GM18507 (cell line): ENCODE measurements around the gene CACNA1D.

Experiments
- DNase-seq: peaks from one replicate; pipeline ENCODE4 v3.0.0; 2011; ENCODE audit warnings: low read depth; ENCODE audit not compliant: insufficient read length; ENCODE audit errors: extremely low spot score
- FAIRE-seq: peaks from 2 replicates; lab custom pipeline; 2011; peaks lifted over from hg19 to GRCh38; lab: Jason Lieb, UNC

CACNA1D gene

DNA sequence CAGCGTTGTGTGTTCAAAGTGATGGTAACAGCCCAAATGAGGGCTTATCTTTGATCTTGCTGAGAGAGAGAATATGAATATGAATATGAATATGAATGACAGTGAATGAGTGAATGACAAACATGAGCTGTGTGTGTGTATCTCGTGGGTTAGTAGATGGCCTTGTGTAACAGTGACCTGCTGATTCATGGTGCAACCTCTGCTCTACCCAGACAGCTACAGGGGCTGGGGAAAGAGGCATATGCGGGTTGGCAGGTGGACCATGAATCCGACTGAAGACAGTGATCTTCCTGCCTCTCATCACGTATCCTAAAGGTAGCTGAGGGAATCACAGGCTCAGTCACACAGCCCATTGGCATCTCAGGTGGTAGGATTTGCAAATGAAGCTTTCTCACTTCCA lies 293.6 kb downstream of the CACNA1D start:
- DNase-seq (no peak), FAIRE-seq (no peak)

DNA sequence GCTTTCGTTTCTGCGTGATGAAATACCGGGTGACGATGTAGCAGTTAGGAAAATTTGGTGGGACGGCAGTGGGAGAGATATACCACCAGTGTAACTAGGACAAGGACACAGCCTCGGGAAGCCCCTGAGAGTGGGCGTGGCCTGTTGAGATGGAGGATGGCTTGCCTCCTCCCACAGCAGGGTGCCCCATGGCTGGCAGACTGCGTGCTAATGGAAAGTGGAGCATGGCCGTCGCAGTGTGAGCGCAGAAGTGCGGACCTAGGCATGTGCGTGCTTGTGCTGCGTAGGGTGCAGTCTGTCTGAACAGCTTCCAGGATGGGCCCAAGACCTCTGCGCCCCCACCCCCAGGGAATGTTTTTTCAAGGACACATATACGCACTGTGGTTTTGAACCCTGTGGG lies 295.0 kb downstream of the CACNA1D start:
- no peak for FAIRE-seq
- no peak for DNase-seq

DNA sequence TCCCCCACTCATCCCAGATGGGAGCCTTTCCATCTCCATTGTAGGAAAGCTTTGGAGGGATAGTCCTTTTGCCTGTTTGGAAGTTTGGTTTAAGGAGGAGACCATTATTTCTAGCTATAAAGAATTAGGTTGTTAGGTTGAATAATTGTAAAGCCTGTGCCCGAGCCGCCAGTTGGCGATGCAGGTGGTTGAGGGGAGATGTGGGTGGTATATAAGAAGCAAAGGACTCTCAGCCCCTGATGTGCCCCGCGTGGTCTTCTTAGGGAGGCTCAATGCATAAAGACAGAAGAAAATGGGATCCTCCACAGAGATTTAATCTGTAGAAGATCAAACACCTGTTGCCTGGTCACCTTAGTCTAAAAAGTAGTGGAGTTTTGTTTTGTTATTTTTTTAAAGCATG lies 296.1 kb downstream of the CACNA1D start:
- no peak for FAIRE-seq

DNA sequence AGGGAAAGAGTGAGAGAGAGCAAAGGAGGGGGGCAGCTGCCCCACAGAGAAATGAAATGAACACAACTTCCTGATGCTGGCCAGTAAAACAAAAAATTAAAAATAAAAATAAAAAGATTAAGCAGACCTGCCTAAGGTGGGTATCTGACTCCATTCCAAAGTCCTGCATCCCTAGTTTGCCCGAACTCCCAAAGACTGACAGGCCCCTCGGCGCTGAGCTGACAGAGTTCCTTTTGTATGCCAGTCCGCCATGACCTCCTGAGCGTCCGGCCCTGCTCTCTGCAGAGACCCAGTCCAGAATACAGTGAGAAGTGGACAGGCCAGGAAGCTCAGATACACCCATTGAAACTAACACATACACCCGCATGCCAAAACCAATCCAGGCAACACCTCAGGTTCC lies 296.9 kb downstream of the CACNA1D start:
- FAIRE-seq (no peak), DNase-seq (no peak)

More for the DNA sequence above, 296.1 kb downstream of the CACNA1D start:
- DNase-seq: no peak

DNA sequence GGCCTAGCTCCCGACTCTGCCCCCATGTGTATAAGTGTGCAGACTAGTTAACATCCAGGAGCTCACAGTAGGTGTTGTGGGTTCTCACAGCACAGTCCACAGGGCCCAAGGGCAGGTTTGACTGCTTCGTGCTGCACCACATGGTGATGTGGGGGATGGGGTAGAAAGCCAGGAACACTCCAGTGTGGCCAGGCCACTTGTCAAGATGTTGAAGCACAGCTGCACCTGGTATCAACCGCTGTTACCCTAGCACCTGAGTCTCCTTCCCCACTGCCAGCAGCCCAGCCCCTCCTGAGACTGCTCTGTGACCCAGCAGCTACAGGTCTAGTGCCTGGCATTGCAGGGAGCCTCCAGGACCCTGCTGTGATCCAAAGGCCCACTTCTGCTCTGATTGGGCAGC lies 298.5 kb downstream of the CACNA1D start:
- DNase-seq (no peak), FAIRE-seq (no peak)

DNA sequence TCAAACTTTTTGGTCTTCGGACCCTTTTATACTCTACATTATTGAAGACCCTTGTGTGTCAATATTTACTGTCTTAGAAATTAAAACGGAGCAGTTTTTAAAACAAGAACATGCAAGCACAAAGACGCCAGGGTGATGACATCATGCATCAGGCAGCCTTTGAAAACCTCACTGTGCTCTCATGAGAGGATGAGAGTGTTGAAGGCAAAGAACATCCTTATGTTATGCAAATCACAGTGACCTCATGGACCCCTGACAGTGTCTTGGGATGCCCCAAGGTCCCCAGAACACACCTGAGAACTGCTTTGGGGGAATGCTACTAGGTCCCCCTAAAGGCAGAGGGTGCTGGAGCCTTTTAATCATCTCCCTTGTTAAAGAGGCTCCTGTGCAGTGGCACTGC lies 300.2 kb downstream of the CACNA1D start:
- FAIRE-seq (no peak), DNase-seq (no peak)

DNA sequence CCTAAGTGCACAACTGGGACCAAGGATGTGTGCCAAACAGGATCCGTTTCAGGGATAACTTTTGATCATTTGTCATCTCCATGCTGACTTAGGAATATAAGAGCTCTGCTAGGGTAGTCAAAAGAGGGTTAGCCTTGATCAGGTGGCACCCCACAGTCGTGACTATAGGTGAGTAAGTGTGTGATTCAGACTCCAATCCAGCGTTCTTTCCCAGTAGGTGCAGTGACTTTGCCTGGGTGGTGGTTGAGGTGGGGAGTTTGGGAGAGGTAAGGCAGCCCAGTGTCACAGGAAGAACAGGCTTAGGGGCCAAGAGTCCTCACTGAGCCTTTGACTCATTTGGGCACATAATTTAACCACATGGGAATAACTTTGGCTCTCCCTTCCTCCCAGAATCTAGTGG lies 300.8 kb downstream of the CACNA1D start:
- DNase-seq (no peak), FAIRE-seq (no peak)

DNA sequence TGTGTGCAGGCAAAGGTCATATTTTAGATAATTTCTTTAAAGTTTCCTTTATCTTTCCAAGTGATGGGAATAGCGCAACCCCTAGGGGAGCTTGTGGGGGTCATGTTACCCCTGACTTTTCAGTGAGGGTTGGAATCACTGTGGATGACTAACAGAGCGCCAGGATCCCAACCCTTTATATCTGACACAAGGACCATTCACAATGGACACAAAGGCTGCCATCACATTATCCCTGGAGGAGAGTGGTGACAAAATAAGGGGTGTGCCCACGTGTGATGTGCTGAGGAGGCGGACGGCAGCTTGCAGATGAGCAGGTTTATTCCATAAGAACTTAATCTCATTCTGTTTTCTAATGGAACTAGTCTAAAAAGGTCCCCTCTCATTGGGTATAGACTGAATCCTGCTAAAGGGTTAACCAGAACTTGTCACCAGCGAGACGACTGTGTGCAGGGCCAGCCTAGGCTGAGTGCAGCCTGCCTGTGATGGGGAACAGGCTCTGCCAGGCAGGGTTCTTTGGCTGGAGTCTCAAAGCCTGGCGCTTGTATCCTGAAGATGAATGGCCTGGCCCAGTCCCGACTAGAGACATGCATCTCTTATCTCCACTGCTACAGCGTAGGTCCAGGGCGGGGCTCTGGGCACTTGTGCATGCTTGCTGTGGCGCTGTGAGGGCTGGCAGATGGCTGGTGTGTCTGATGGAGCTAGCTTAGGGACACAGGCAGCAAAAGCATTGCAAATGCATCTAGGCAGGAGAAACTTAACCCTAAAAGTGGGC lies 301.6 kb downstream of the CACNA1D start:
- FAIRE-seq (no peak), DNase-seq (no peak)

DNA sequence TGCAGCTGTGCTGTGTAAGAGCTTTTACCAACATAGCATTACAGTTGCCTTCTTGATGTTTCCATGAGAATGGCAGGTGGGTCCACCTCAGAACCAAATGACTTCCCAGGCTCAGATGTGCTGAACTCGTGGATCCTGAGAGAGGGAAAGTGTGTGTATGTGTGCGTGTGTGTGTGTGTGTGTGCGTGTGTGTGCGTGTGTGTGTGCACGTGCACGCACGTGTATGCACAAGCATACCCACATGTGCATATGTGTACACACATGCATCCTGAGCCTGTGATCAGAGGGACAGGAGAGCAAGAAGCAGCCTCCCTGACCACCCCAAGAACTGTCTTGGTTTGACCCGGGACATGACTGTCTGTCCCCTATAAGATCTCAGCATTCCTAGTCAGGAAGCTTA lies 303.7 kb downstream of the CACNA1D start:
- FAIRE-seq (no peak), DNase-seq (no peak)

DNA sequence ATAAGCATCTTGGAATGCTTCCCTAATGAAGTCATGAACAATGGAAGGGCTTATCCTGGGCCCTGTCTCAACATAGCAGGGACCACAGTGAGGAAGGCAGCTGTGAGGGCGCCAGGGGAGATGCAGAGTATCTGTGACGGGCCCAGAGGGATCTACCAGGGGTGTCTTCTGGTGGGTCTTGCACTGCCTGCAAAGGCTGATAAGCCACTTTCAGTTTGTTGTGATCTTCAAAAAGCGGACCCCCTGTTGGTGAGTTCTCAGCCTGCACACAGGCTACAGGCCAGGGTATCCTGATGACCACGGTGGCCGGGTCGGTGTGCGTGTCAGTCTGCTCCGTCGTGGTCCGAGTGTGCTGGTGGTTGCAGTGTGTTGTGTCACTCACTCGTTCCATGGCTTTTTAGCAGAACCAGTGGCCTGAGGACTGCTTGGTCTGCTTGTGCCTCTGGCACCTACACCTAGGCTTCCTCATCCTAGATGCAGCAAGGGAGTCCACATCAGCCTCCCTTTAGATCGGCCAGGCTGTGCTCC lies 305.0 kb downstream of the CACNA1D start:
- DNase-seq (no peak), FAIRE-seq (no peak)

DNA sequence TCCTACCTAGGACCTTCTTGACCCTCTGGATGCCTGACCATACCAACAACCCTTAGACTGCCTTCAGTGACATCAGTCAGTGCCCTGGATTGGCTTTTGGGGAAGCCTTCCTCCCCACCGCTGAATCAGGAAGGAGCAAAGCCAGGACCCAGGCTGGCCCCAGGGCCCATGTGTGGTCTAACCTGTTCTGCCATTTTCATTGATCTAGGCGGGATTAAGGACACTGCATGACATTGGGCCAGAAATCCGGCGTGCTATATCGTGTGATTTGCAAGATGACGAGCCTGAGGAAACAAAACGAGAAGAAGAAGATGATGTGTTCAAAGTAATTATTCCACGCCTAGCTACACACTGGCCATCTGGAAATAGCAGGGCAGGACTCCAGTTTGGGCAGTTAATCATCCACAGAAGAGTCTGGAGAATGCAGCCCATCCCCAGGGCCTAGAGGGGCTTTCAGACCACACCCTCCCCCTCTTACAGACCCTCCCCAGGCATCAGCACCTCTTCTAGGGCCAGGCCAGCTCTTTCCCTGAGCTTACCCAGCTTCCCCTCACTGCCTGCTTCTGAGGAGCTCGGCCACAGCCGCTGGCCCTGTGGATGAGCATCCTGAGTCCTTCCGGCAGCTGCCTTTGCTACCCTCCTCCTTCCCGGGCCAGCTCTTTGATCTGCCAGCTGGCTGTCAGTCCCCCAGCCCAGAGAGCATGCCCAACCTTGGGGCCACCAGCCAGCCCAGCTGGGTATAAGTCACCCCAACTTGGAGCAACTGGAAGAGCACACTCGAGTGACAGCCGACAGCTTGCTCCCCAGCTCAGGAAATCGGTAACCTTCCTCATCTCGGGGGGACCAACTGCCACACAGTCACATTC lies 305.9 kb downstream of the CACNA1D start:
- FAIRE-seq (no peak), DNase-seq (no peak)

DNA sequence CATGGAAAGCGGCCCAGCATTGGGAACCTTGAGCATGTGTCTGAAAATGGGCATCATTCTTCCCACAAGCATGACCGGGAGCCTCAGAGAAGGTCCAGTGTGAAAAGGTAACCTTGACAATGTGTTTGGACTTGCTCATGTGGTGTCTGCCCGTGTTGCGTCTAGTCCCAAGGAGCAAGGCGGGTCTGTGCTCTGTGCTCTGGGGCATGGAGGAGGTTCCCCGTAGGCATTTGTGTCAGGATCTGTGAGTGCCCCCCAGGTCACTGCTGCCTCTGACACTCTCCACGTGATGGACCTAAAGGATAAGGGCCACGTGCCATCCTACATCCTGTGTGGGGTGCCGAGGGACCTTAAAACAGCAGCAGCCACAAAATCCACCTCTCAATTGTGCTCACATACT lies 306.9 kb downstream of the CACNA1D start:
- FAIRE-seq (no peak), DNase-seq (no peak)

DNA sequence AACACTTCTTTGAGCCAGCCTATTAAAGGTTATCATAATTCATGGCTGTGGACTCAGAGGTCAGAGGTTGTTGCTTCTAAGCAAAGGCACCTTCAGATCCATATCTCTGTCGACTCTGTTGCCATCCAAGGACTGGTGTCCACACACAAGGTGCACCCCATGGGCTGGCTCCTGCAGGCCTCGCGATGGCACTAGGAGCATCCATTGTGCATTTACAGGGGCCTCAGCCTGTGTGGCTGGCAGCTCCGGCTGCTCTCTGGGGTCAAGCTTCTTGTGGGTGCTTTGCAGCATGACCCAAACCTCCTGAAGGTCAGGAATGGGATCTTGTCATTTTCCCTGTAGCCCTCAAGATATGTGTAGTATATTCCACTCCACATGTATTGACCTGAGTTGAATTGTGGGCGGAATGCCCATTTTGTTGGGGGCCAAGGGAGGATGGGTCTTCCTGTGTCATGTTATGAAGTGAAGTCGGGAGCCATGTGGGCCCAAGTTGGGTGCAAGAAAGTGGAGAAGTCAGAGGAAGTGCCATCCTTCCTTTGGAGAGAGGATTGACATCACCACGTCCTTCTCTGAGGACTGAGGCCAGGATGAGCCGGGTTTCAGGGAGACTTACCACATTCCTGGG lies 308.0 kb downstream of the CACNA1D start:
- DNase-seq (no peak), FAIRE-seq (no peak)

DNA sequence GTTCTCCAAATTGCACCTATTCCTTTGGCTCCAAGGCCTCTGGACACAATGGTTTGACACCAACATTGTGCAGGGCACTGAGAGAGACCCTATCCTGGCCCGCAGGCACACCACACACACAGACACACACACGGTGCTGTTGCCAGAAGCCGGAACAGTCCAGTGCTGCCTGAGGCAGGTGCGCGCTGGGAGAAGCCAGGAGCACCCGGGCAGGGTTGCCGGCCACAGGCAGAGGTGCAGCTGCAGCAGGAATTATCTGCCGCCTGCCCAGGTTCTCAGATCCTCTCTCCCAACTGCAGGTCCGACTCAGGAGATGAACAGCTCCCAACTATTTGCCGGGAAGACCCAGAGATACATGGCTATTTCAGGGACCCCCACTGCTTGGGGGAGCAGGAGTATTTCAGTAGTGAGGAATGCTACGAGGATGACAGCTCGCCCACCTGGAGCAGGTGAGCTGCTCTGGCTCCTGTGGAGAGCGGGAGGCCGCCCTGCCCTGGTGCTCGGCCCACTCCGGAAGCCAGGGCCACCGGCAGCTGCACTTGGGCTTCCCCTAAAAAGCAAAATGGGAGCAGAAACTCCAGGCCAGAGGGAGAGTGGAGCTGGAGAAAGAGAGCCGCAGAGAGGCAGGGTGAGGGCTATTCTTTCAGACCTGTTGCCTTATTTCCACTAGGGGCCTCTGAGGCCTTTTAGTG lies 308.9 kb downstream of the CACNA1D start:
- no peak for FAIRE-seq
- no peak for DNase-seq

DNA sequence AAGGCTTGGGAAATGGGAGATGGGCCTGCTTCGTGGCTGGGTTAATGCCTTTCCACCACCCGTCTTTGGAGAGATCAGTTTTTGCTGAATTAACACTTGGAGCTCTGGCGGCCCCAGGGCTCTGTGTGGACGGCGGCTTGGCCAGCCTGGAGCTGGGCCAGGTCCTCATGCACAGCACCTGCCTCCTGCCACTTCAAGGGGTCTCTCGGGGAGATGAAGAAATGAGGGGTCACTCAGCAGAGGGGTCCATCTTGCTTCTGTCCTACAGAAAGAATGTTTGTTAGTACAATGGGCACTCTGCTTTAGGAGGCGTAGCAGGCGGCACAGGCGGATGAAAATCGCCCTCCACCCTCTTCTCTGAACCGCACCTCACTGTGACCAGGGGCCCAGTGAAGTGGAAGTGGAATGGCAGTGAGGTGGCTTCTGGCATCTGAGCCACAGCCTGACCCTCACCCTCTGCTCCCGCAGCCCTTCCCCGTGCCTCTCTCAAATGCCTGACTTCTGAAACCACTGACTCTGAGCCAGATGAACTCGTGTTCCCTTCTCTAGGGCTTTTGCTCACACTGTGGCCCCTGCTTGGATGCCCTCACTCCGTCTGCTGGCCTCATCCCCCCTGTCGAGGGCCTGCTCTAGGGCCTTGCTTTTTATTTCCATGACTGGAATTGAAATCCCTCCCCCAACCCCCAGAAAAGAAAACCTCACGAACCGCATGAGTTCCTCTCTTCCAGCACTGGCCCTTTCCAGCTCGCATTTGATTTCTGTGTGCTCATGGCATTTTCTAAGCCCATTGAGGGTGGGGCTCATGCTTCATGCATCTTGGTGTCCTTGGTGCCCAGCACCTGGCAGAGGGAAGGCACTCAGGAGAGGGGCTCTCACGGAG lies 309.6 kb downstream of the CACNA1D start:
- no peak for FAIRE-seq
- no peak for DNase-seq

DNA sequence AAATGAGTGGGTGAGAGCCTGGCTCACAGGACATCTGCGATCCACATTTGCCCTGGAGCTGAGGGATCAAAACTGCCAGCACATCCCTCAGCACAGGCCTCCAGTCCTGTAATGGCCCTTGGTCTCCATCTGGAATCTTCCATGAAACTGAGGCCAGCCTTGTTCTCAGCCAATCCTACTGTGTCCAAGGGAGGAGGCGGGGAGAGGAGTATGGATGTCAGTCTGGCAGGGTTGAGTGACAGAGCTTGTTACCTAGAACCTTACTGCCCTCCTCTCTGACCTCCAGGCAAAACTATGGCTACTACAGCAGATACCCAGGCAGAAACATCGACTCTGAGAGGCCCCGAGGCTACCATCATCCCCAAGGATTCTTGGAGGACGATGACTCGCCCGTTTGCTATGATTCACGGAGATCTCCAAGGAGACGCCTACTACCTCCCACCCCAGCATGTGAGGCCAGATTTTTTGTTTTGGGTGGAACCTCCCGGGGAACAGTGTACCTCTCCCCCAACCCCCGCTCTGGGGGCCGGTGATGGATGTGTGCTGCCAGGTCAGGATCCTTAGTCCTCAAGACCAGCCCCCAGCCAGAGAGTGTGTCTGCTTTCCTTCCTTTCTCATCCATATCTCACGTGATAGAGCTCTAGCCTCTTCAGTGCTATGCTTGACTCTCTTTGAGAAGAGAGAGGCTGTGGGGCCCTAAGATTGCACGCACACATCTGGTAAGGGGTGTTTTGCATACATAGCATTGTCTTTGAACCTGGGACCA lies 310.5 kb downstream of the CACNA1D start:
- no peak for DNase-seq
- FAIRE-seq: peak; percentile 80

DNA sequence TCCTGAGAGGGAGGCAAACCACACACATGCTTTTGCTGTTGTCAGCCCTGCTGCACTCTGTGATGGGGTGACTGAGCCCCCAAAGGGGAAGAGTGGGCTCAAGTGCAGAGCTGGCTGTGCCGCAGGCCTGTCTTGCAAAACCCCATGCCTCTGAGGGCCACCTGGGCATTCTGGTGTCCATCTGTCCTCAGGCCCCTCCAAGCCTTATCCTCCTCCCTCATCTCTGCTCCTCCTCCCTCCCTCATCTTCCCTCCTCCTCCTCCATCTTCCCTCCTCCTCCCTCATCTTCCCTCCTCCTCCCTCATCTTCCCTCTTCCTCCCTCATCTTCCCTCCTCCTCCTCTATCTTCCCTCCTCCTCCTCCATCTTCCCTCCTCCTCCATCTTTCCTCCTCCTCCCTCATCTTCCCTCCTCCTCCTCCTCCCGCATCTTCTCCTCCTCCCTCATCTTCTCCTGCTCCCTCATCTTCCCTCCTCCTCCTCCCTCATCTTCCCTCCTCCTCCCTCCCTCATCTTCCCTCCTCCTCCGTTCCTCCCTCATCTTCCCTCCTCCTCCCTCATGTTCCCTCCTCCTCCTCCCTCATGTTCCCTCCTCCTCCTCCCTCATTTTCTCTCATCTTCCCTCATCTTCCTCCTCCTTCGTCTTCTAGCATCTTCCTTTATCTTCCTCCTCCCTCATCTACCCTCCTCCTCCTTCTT lies 311.2 kb downstream of the CACNA1D start:
- DNase-seq: no peak
- no peak for FAIRE-seq
